ENCODE data around the gene MANF. TPM values are rescaled to one million over a fixed set of nuclear protein-coding genes. Genes with fewer than 3 reads are reported as not detected.
"Not testable (repeated sequence)": the region's sequence is repeated elsewhere in the genome, so short reads cannot be mapped to it uniquely, and the experiment has no call there.

The MANF gene
- total and polyA plus RNA-seq, 7 donors: 12.6 to 42.4 (median 18.3) TPM

DNA sequence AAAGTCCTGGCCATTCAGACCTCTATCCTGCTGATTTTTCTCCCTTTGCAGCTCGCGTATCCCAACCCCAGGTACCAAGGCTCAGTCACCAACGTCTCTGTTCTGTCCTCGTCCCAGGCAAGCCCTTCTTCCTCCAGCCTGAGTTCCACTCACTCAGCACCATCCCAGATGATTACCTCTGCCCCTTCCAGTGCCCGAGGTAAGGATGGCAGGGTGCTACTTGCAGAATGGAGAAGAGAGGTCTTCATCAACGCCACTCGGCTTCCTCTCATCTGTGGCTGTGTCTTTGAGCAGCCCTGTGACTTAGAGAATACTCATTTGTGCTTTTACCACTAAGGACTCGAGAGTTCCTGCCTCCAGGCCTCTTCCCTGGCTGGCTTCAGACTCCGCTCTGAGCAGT lies 22.6 kb upstream of the MANF start:
- Histone ChIP-seq H3K27ac (no peak overlapping the region), H3K36me3 (ENCODE audit: insufficient read depth in 1 of 2, low read depth in 1 of 2) (no peaks in the 10 kb centered on the region), H3K4me3 (no peak overlapping the region), H3K4me1 (no peaks in the 10 kb centered on the region), H3K9me3 (no peaks in the 10 kb centered on the region), H3K27me3 (ENCODE audit: insufficient read depth in 3 of 3, low read length in 2 of 3) (no peaks in the 10 kb centered on the region)
- TF ChIP-seq, protein P1, sequence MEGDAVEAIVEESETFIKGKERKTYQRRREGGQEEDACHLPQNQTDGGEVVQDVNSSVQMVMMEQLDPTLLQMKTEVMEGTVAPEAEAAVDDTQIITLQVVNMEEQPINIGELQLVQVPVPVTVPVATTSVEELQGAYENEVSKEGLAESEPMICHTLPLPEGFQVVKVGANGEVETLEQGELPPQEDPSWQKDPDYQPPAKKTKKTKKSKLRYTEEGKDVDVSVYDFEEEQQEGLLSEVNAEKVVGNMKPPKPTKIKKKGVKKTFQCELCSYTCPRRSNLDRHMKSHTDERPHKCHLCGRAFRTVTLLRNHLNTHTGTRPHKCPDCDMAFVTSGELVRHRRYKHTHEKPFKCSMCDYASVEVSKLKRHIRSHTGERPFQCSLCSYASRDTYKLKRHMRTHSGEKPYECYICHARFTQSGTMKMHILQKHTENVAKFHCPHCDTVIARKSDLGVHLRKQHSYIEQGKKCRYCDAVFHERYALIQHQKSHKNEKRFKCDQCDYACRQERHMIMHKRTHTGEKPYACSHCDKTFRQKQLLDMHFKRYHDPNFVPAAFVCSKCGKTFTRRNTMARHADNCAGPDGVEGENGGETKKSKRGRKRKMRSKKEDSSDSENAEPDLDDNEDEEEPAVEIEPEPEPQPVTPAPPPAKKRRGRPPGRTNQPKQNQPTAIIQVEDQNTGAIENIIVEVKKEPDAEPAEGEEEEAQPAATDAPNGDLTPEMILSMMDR (IDR thresholded peaks at IDR 0.05): no peak
- ATAC-seq (no peak), DNase-seq (no peak)
- intact Hi-C loops (cut with DNase I): no loop called here
- 82 to 85% (median 84%) methylated on average over 9 of the region's 9 CpGs for WGBS, 3 donors

DNA sequence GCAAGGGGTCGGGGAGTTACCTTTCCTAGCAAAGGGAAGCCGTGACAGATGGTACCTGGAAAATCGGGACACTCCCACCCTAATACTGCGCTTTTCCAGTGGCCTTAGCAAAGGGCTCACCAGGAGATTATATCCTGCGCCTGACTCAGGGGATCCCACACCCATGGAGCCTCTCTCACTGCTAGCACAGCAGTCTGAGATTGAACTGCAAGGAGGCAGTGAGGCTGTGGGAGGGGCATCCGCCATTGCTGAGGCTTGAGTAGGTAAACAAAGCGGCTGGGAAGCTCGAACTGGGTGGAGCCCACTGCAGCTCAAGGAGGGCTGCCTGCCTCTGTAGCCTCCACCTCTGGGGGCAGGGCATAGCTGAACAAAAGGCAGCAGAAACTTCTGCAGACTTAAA lies 16.8 kb upstream of the MANF start:
- not testable (repeated sequence) for H3K4me1 ChIP-seq

DNA sequence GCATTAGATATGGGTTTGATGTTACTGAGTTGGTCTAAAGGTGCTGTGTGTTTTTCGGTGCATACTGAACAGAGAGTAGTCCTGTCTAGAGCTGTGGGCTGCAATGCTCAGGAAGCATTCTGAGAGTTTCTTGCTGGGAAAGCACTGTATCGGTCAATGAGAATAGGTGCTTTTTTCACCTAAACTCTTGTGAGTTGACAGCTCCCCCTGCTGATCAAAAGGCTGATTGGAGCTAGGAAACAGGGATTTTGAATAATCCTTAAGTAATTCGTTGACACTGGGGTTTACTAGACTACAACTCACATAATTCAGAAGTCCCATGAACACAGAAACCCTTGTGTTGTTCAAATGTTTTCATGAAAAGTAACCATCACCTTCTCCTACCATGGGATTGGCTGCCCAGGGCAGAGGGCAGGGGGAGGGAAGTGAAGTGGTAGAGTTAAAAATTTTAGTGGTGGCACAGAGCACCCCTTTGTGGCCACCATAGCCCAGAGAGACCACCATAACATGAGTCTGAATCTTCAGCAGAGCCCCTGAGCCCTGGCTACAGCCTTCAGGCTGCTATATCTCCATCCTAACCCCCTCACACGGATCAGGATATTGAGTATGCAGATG lies 13.0 kb upstream of the MANF start:
- TF ChIP-seq, protein P1 (IDR thresholded peaks at IDR 0.05): peak; percentile 56
- Histone ChIP-seq H3K36me3 (ENCODE audit: insufficient read depth in 1 of 2, low read depth in 1 of 2) (no peaks in the 10 kb centered on the region), H3K9me3 (no peaks in the 10 kb centered on the region), H3K27ac (no peak overlapping the region), H3K4me3 (no peak overlapping the region), H3K4me1 (peaks cover 8% of the 10 kb centered on the region), H3K27me3 (ENCODE audit: insufficient read depth in 3 of 3, low read length in 2 of 3) (no peaks in the 10 kb centered on the region)
- peak in 1 of 4 donors; percentile 64 for ATAC-seq
- no peak for DNase-seq
- 23 to 28% (median 26%) methylated on average over 4 of the region's 4 CpGs for WGBS, 3 donors
- intact Hi-C loops (cut with DNase I): loop anchor here in 1 of 2 donors (2.0 to 10.0 kb wide), 5 partner anchors 270 to 800 kb away; no protein-coding TSS in a partner anchor

More for the DNA sequence above, 16.8 kb upstream of the MANF start:
- WGBS, 3 donors: 88 to 90% (median 89%) methylated on average over 8 of the region's 8 CpGs
- H3K4me3 ChIP-seq; H3K27me3 ChIP-seq (ENCODE audit: insufficient read depth in 3 of 3, low read length in 2 of 3); DNase-seq; ATAC-seq; intact Hi-C loops (cut with DNase I); H3K27ac ChIP-seq; H3K36me3 ChIP-seq (ENCODE audit: insufficient read depth in 1 of 2, low read depth in 1 of 2); H3K9me3 ChIP-seq: not testable (repeated sequence)

DNA sequence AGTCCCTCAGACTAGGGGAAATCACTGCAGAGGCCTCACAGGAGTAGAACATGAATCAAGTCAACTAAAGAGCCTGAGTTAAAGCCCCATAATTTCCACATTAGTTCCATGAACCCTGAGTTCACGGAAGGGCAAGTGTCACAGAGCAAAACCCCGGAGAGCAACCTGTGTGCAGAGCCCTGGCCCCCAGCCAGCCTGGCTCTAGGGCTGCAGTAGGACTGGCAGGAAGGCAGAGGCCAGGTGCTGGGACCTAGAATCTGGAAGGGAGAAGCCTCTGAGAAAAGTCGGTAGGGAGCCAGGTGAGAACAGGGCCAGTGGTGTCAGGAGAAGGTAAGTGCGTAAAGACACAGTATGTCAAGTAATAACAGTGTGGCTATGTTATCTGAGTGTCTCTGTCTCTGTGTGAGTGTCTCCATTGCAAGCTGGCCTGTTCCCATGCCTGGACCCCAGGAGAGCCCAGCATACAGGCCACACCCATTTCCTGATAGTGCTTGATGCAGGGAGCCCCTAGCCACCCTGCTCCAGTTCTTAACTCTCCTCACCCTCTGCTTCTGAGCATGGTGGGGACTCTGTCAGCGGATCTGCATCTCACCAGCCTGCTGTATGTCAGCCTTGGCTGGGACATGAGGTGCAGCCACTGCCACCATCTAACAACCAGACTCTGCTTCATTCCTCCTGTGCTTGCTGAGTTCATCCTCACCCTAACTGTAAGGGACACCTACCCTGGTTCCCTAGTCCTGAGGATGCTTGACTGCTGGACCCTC lies 11.3 kb upstream of the MANF start:
- ATAC-seq: no peak
- H3K27ac ChIP-seq: no peak overlapping the region
- no peaks in the 10 kb centered on the region for H3K9me3 ChIP-seq
- no peaks in the 10 kb centered on the region for H3K27me3 ChIP-seq (ENCODE audit: insufficient read depth in 3 of 3, low read length in 2 of 3)
- TF ChIP-seq, protein P1 (IDR thresholded peaks at IDR 0.05): no peak
- no peak overlapping the region for H3K4me3 ChIP-seq
- intact Hi-C loops (cut with DNase I): loop anchor here in 1 of 2 donors (2.0 to 10.0 kb wide), 5 partner anchors 272 to 802 kb away; no protein-coding TSS in a partner anchor
- DNase-seq: no peak
- H3K36me3 ChIP-seq (ENCODE audit: insufficient read depth in 1 of 2, low read depth in 1 of 2): no peaks in the 10 kb centered on the region
- peaks cover 8% of the 10 kb centered on the region for H3K4me1 ChIP-seq
- 52 to 63% (median 61%) methylated on average over 5 of the region's 5 CpGs for WGBS, 3 donors

DNA sequence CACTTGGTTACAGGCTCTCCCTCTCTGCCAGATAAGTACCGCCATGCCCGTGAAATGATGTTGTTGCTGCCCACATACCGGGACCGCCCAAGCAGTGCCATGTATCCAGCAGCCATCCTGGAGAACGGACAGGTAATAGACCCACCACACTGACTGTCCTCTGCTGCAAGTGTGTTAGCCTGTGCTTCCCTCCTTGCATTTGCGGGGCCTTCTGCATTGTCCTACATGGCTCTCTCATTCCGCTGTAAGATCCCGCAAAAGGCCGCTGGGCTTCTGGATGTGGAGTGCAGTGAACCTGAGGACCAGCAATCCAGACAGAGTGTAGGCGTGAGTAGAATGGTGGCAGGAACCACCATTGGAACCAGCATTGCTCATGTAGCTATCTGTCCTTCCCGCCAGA lies 10.6 kb upstream of the MANF start:
- no peak overlapping the region for H3K27ac ChIP-seq
- DNase-seq (no peak), ATAC-seq (no peak)
- peaks cover 8% of the 10 kb centered on the region for H3K4me1 ChIP-seq
- intact Hi-C loops (cut with DNase I): loop anchor here in 1 of 2 donors (5.0 to 10.0 kb wide), 4 partner anchors 272 to 802 kb away; no protein-coding TSS in a partner anchor
- H3K4me3 ChIP-seq: no peak overlapping the region
- TF ChIP-seq, protein P1 (IDR thresholded peaks at IDR 0.05): no peak
- no peaks in the 10 kb centered on the region for H3K27me3 ChIP-seq (ENCODE audit: insufficient read depth in 3 of 3, low read length in 2 of 3)
- no peaks in the 10 kb centered on the region for H3K36me3 ChIP-seq (ENCODE audit: insufficient read depth in 1 of 2, low read depth in 1 of 2)
- no peaks in the 10 kb centered on the region for H3K9me3 ChIP-seq
- WGBS, 3 donors: 93 to 94% (median 93%) methylated on average over 11 of the region's 11 CpGs

Data from psoas muscle (tissue), 8 donors.